ENCODE results near the gene PC. TPM values are rescaled to one million over a fixed set of nuclear protein-coding genes. Genes with fewer than 3 reads are reported as not detected.

Gene PC
- total RNA-seq, 5 donors from 2014 or later (not counting 1 experiment from before 2014, with no cell fraction given): 6.2 to 10.0 (median 7.4) TPM

- Mint-ChIP-seq H3K27me3 (peaks cover 4% of the 10 kb centered on the region in 2 donors), H3K36me3 (no peaks in the 10 kb centered on the region), H3K27ac (no peak overlapping the region), H3K9me3 (peaks cover 0 to 10% (median 3%) of the 10 kb centered on the region in 3 donors), H3K4me1 (peaks cover 0 to 8% (median 5%) of the 10 kb centered on the region in 3 donors), H3K4me3 (no peak overlapping the region)
- peak in 8 of 35 experiments; percentile 2 to 21 (median 9) for DNase-seq
- POLR2A ChIA-PET: no interaction called here
- no peaks in the 10 kb centered on the region for H3K36me3 ChIP-seq (ENCODE audit: control insufficient read depth in 2 of 2, extremely low read depth in 1 of 2, insufficient read depth in 1 of 2, low read length in 1 of 2)
- 8% methylated on average over 8 of the region's 9 CpGs for WGBS (ENCODE audit: insufficient coverage)
- H3K4me3 ChIP-seq (ENCODE audit: control insufficient read depth in 1 of 2, extremely low read depth in 1 of 2, low read length in 1 of 2): no peak overlapping the region
- H3K9me3 ChIP-seq: no peaks in the 10 kb centered on the region
- CTCF ChIA-PET: interaction anchor here (0.6 to 0.7 kb wide), 3 partner anchors 45 to 717 kb away, joined by 5 to 7 read pairs (median 5); no protein-coding TSS in a partner anchor
- H3K27me3 ChIP-seq (replicated peaks in 1 of 2; ENCODE audit: control insufficient read depth in 2 of 2, extremely low read depth in 1 of 2, insufficient read depth in 2 of 2, low read length in 1 of 2): peaks cover 0 to 23% of the 10 kb centered on the region in 2 experiments
- H3K4me1 ChIP-seq (ENCODE audit: control insufficient read depth in 1 of 2, extremely low read depth in 1 of 2, insufficient read depth in 2 of 2, low read length in 2 of 2): no peaks in the 10 kb centered on the region
- no peak overlapping the region for H3K27ac ChIP-seq (ENCODE audit: low read length)
- peak in 1 of 4 experiments; percentile 33 for ATAC-seq (replicated peaks in 1 of 4)
Observed at GRCh38 chr11:66981976-66982578, 23.9 kb upstream of the PC start.

- H3K27me3 ChIP-seq (replicated peaks in 1 of 2; ENCODE audit: control insufficient read depth in 2 of 2, extremely low read depth in 1 of 2, insufficient read depth in 2 of 2, low read length in 1 of 2): peaks cover 0 to 34% of the 10 kb centered on the region in 2 experiments
Observed at GRCh38 chr11:66979336-66979980, 21.3 kb upstream of the PC start.

GRCh38 chr11:66978717-66979116, 20.5 kb upstream of the PC start:
- H3K4me1 ChIP-seq (ENCODE audit: control insufficient read depth in 1 of 2, extremely low read depth in 1 of 2, insufficient read depth in 2 of 2, low read length in 2 of 2): no peaks in the 10 kb centered on the region
- no peak for DNase-seq
- Mint-ChIP-seq H3K9me3 (peaks cover 0 to 10% (median 3%) of the 10 kb centered on the region in 3 donors), H3K27me3 (peaks cover 0 to 7% of the 10 kb centered on the region in 2 donors), H3K4me1 (peaks cover 0 to 8% (median 5%) of the 10 kb centered on the region in 3 donors), H3K4me3 (no peak overlapping the region), H3K27ac (no peak overlapping the region), H3K36me3 (no peaks in the 10 kb centered on the region)
- ChIA-PET POLR2A (no interaction called here), CTCF (no interaction called here)
- ATAC-seq (replicated peaks in 1 of 4): no peak
- no peak overlapping the region for H3K27ac ChIP-seq (ENCODE audit: low read length)
- no peak overlapping the region for H3K4me3 ChIP-seq (ENCODE audit: control insufficient read depth in 1 of 2, extremely low read depth in 1 of 2, low read length in 1 of 2)
- 87% methylated on average over 4 of the region's 6 CpGs for WGBS (ENCODE audit: insufficient coverage)
- H3K9me3 ChIP-seq: no peaks in the 10 kb centered on the region
- no peaks in the 10 kb centered on the region for H3K36me3 ChIP-seq (ENCODE audit: control insufficient read depth in 2 of 2, extremely low read depth in 1 of 2, insufficient read depth in 1 of 2, low read length in 1 of 2)
- peaks cover 0 to 29% of the 10 kb centered on the region in 2 experiments for H3K27me3 ChIP-seq (replicated peaks in 1 of 2; ENCODE audit: control insufficient read depth in 2 of 2, extremely low read depth in 1 of 2, insufficient read depth in 2 of 2, low read length in 1 of 2)

More at GRCh38 chr11:66979336-66979980, 21.3 kb upstream of the PC start:
- ATAC-seq (replicated peaks in 1 of 4): no peak
- no peak overlapping the region for H3K4me3 ChIP-seq (ENCODE audit: control insufficient read depth in 1 of 2, extremely low read depth in 1 of 2, low read length in 1 of 2)
- H3K9me3 Mint-ChIP-seq: peaks cover 0 to 10% (median 3%) of the 10 kb centered on the region in 3 donors
- H3K36me3 ChIP-seq (ENCODE audit: control insufficient read depth in 2 of 2, extremely low read depth in 1 of 2, insufficient read depth in 1 of 2, low read length in 1 of 2): no peaks in the 10 kb centered on the region
- H3K4me1 Mint-ChIP-seq: peaks cover 0 to 8% (median 5%) of the 10 kb centered on the region in 3 donors
- ChIA-PET POLR2A (interaction anchor here in 1 of 2 donors (0.5 kb wide), 1 partner anchor 134 kb away, joined by 5 read pairs; no protein-coding TSS in a partner anchor), CTCF (no interaction called here)
- no peaks in the 10 kb centered on the region for H3K36me3 Mint-ChIP-seq
- no peak overlapping the region for H3K27ac Mint-ChIP-seq
- H3K27me3 Mint-ChIP-seq: peaks cover 0 to 7% of the 10 kb centered on the region in 2 donors
- DNase-seq: no peak
- H3K4me3 Mint-ChIP-seq: no peak overlapping the region
- H3K27ac ChIP-seq (ENCODE audit: low read length): no peak overlapping the region
- H3K9me3 ChIP-seq: no peaks in the 10 kb centered on the region
- WGBS (ENCODE audit: insufficient coverage): 94% methylated on average over 2 of the region's 2 CpGs
- H3K4me1 ChIP-seq (ENCODE audit: control insufficient read depth in 1 of 2, extremely low read depth in 1 of 2, insufficient read depth in 2 of 2, low read length in 2 of 2): no peaks in the 10 kb centered on the region

GRCh38 chr11:66978229-66978628, 20.0 kb upstream of the PC start:
- Histone ChIP-seq H3K9me3 (no peaks in the 10 kb centered on the region), H3K4me1 (ENCODE audit: control insufficient read depth in 1 of 2, extremely low read depth in 1 of 2, insufficient read depth in 2 of 2, low read length in 2 of 2) (no peaks in the 10 kb centered on the region), H3K4me3 (ENCODE audit: control insufficient read depth in 1 of 2, extremely low read depth in 1 of 2, low read length in 1 of 2) (no peak overlapping the region), H3K27me3 (replicated peaks in 1 of 2; ENCODE audit: control insufficient read depth in 2 of 2, extremely low read depth in 1 of 2, insufficient read depth in 2 of 2, low read length in 1 of 2) (peaks cover 0 to 27% of the 10 kb centered on the region in 2 experiments), H3K36me3 (ENCODE audit: control insufficient read depth in 2 of 2, extremely low read depth in 1 of 2, insufficient read depth in 1 of 2, low read length in 1 of 2) (no peaks in the 10 kb centered on the region), H3K27ac (ENCODE audit: low read length) (no peak overlapping the region)
- POLR2A ChIA-PET: no interaction called here
- CTCF ChIA-PET: no interaction called here
- 83% methylated on average over 1 of the region's 2 CpGs for WGBS (ENCODE audit: insufficient coverage)
- ATAC-seq (replicated peaks in 1 of 4) (no peak), DNase-seq (no peak)
- H3K9me3 Mint-ChIP-seq: peaks cover 0 to 10% (median 3%) of the 10 kb centered on the region in 3 donors
- H3K27ac Mint-ChIP-seq: no peak overlapping the region
- H3K4me1 Mint-ChIP-seq: peaks cover 0 to 8% (median 5%) of the 10 kb centered on the region in 3 donors
- H3K27me3 Mint-ChIP-seq: peaks cover 0 to 7% of the 10 kb centered on the region in 2 donors
- no peak overlapping the region for H3K4me3 Mint-ChIP-seq
- no peaks in the 10 kb centered on the region for H3K36me3 Mint-ChIP-seq

- Mint-ChIP-seq H3K9me3 (peaks cover 0 to 10% (median 3%) of the 10 kb centered on the region in 3 donors), H3K4me1 (peaks cover 0 to under 1% (median under 1%) of the 10 kb centered on the region in 3 donors), H3K4me3 (no peak overlapping the region), H3K27me3 (peaks cover 3 to 12% of the 10 kb centered on the region in 2 donors), H3K27ac (no peak overlapping the region), H3K36me3 (no peaks in the 10 kb centered on the region)
- Histone ChIP-seq H3K36me3 (ENCODE audit: control insufficient read depth in 2 of 2, extremely low read depth in 1 of 2, insufficient read depth in 1 of 2, low read length in 1 of 2) (no peaks in the 10 kb centered on the region), H3K27me3 (replicated peaks in 1 of 2; ENCODE audit: control insufficient read depth in 2 of 2, extremely low read depth in 1 of 2, insufficient read depth in 2 of 2, low read length in 1 of 2) (peaks cover 0 to 27% of the 10 kb centered on the region in 2 experiments), H3K4me3 (ENCODE audit: control insufficient read depth in 1 of 2, extremely low read depth in 1 of 2, low read length in 1 of 2) (no peak overlapping the region), H3K27ac (ENCODE audit: low read length) (no peak overlapping the region), H3K9me3 (no peaks in the 10 kb centered on the region), H3K4me1 (ENCODE audit: control insufficient read depth in 1 of 2, extremely low read depth in 1 of 2, insufficient read depth in 2 of 2, low read length in 2 of 2) (no peaks in the 10 kb centered on the region)
- CTCF ChIA-PET: no interaction called here
- no peak for ATAC-seq (replicated peaks in 1 of 4)
- WGBS (ENCODE audit: insufficient coverage): 73% methylated on average over 3 of the region's 6 CpGs
- no peak for DNase-seq
- POLR2A ChIA-PET: interaction anchor here in 1 of 2 donors (0.6 kb wide), 1 partner anchor 363 kb away, joined by 5 read pairs; no protein-coding TSS in a partner anchor
Observed at GRCh38 chr11:66976925-66977324, 18.7 kb upstream of the PC start.

- Mint-ChIP-seq H3K27ac (no peak overlapping the region), H3K36me3 (no peaks in the 10 kb centered on the region), H3K9me3 (peaks cover 0 to 10% (median 3%) of the 10 kb centered on the region in 3 donors), H3K27me3 (peaks cover 3 to 12% of the 10 kb centered on the region in 2 donors), H3K4me1 (no peaks in the 10 kb centered on the region), H3K4me3 (no peak overlapping the region)
- no peak overlapping the region for H3K4me3 ChIP-seq (ENCODE audit: control insufficient read depth in 1 of 2, extremely low read depth in 1 of 2, low read length in 1 of 2)
- no peaks in the 10 kb centered on the region for H3K36me3 ChIP-seq (ENCODE audit: control insufficient read depth in 2 of 2, extremely low read depth in 1 of 2, insufficient read depth in 1 of 2, low read length in 1 of 2)
- no peaks in the 10 kb centered on the region for H3K4me1 ChIP-seq (ENCODE audit: control insufficient read depth in 1 of 2, extremely low read depth in 1 of 2, insufficient read depth in 2 of 2, low read length in 2 of 2)
- H3K9me3 ChIP-seq: no peaks in the 10 kb centered on the region
- WGBS (ENCODE audit: insufficient coverage): 44% methylated on average over 6 of the region's 9 CpGs
- peaks cover 0 to 31% of the 10 kb centered on the region in 2 experiments for H3K27me3 ChIP-seq (replicated peaks in 1 of 2; ENCODE audit: control insufficient read depth in 2 of 2, extremely low read depth in 1 of 2, insufficient read depth in 2 of 2, low read length in 1 of 2)
- CTCF ChIA-PET: no interaction called here
- DNase-seq: peak in 8 of 35 experiments; percentile 9 to 36 (median 10)
- POLR2A ChIA-PET: no interaction called here
- no peak overlapping the region for H3K27ac ChIP-seq (ENCODE audit: low read length)
- ATAC-seq (replicated peaks in 1 of 4): peak in 1 of 4 experiments; percentile 40
Observed at GRCh38 chr11:66976028-66976467, 17.9 kb upstream of the PC start.
